Kidney (tissue), 14 donors: Measurements from ENCODE around the gene KIRREL3. TPM values are rescaled to one million over a fixed set of nuclear protein-coding genes. Genes with fewer than 3 reads are reported as not detected.
A peak's percentile ranks its signal among the peaks of the same experiment; 100 is the strongest.

Source experiments
- DNase-seq, 5 donors: peaks; one replicate each; pipeline ENCODE4 v3.0.0-alpha.2; 2013 to 2020
- FAIRE-seq: peaks from 2 replicates; lab custom pipeline; 2012; peaks lifted over from hg19 to GRCh38; lab: Jason Lieb, UNC
- H3K27ac ChIP-seq, 2 donors: one replicate each; pipeline ENCODE4 v1.7.0; 2013; ENCODE audit warnings: low read depth in 2 of 2, low read length in 2 of 2, inconsistent platforms in 1 of 2
- H3K27me3 ChIP-seq: one replicate; pipeline ENCODE4 v1.7.1; 2013; ENCODE audit warnings: low read length, inconsistent platforms; ENCODE audit not compliant: control insufficient read depth, insufficient read depth
- H3K36me3 ChIP-seq, 3 donors: one replicate each; pipeline versions ENCODE4 v1.7.0 to v1.7.1; 2013; ENCODE audit warnings: low read length in 3 of 3, control low read depth in 1 of 3, inconsistent platforms in 1 of 3; ENCODE audit not compliant: insufficient read depth in 3 of 3, control insufficient read depth in 2 of 3
- H3K4me1 ChIP-seq, 3 donors: one replicate each; pipeline versions ENCODE4 v1.7.0 to v1.7.1; 2013; ENCODE audit warnings: low read length in 3 of 3, inconsistent platforms in 1 of 3, low read depth in 1 of 3; ENCODE audit not compliant: control insufficient read depth in 2 of 3, insufficient read depth in 2 of 3
- H3K4me3 ChIP-seq, 3 donors: one replicate each; pipeline versions ENCODE4 v1.7.0 to v1.8.1; 2013; ENCODE audit warnings: low read length in 3 of 3, control low read depth in 1 of 3, inconsistent platforms in 1 of 3
- H3K9ac ChIP-seq, 3 donors: one replicate each; pipeline versions ENCODE4 v1.7.0 to v1.7.1; 2013; ENCODE audit warnings: low read length in 3 of 3, control low read depth in 1 of 3, inconsistent platforms in 1 of 3
- H3K9me3 ChIP-seq, 3 donors: one replicate each; pipeline versions ENCODE4 v1.7.0 to v1.7.1; 2013; ENCODE audit warnings: low read length in 3 of 3, control low read depth in 1 of 3, inconsistent platforms in 1 of 3; ENCODE audit not compliant: control insufficient read depth in 2 of 3, insufficient read depth in 1 of 3
- intact Hi-C: fragments of 100-400 bp; cut with DNase I; formaldehyde crosslinking; loops from one replicate; pipeline ENCODE4 v1.11.1; 2022
- polyA plus RNA-seq: library from polyadenylated mRNA; stranded (reverse); fragments of 350-450 nt; fragmentation: Illumina TruSeq; extraction: RNeasy Lipid Tissue Mini Kit (QIAGEN cat#74804); gene quantifications from one replicate; pipeline ENCODE4 v1.2.3, GENCODE V29; 2014; ENCODE audit warnings: low read depth, low replicate concordance; ENCODE audit not compliant: insufficient read depth
- total RNA-seq: library from RNA; stranded (reverse); fragmentation: NEBNext Ultra II Directional; extraction: Animal tissue kit (Norgen Biotek cat#: 25700); gene quantifications from one replicate; pipeline ENCODE4 v1.2.1, GENCODE V29; 2021
- TF ChIP-seq, protein P1 (sequence below): IDR thresholded peaks from 3 replicates; pipeline ENCODE4 v1.5.1; 2012; ENCODE audit warnings: mild to moderate bottlenecking, moderate library complexity, borderline replicate concordance; ENCODE audit not compliant: insufficient read depth; ENCODE audit errors: extremely low read depth
- donor health status: control.
- donor health status: control.
- donor health status: control.
- donor health status: control.
- donor health status: control.
- donor health status: DM: yes; HTN: yes; CAD: no.
- donor health status: Normal renal cell carcinoma (clear cell type).

Gene KIRREL3
- total and polyA plus RNA-seq, 2 donors from 2014 or later = 0.19 to 0.22 TPM

GRCh38 chr11:126707498-126707897 lies 293.1 kb downstream of the KIRREL3 start:
- TF ChIP-seq, protein P1, sequence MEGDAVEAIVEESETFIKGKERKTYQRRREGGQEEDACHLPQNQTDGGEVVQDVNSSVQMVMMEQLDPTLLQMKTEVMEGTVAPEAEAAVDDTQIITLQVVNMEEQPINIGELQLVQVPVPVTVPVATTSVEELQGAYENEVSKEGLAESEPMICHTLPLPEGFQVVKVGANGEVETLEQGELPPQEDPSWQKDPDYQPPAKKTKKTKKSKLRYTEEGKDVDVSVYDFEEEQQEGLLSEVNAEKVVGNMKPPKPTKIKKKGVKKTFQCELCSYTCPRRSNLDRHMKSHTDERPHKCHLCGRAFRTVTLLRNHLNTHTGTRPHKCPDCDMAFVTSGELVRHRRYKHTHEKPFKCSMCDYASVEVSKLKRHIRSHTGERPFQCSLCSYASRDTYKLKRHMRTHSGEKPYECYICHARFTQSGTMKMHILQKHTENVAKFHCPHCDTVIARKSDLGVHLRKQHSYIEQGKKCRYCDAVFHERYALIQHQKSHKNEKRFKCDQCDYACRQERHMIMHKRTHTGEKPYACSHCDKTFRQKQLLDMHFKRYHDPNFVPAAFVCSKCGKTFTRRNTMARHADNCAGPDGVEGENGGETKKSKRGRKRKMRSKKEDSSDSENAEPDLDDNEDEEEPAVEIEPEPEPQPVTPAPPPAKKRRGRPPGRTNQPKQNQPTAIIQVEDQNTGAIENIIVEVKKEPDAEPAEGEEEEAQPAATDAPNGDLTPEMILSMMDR = no peak
- intact Hi-C loops = no loop called here
- no peaks in the 10 kb centered on the region for H3K9me3 ChIP-seq
- H3K27ac ChIP-seq = no peak overlapping the region
- H3K4me1 ChIP-seq = no peaks in the 10 kb centered on the region
- no peak overlapping the region for H3K4me3 ChIP-seq
- no peak overlapping the region for H3K9ac ChIP-seq
- H3K27me3 ChIP-seq = no peaks in the 10 kb centered on the region
- DNase-seq = no peak
- no peak for FAIRE-seq
- no peaks in the 10 kb centered on the region for H3K36me3 ChIP-seq

DNA sequence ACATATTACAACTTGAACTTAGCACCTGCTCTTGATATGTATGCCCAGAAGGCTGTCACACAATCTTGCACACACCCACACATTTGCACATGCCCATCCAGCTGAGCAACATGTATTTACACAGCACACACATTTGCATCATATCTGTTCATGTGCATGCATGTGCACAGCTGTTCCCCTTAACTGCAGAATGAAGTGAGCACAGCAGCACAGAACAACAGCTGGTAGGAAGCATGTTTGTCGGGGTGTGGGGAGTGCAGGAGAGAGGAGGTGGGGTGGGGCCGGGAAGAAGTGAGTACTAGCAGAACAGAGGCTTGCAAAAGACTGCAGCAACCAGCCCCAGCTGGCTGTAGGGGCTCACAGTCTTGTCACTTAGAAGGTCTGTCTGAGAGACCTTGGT lies 296.5 kb downstream of the KIRREL3 start:
- Histone ChIP-seq H3K4me1 (no peaks in the 10 kb centered on the region), H3K9me3 (no peaks in the 10 kb centered on the region), H3K4me3 (no peak overlapping the region), H3K27me3 (no peaks in the 10 kb centered on the region), H3K9ac (no peak overlapping the region), H3K27ac (no peak overlapping the region), H3K36me3 (no peaks in the 10 kb centered on the region)
- no peak for FAIRE-seq
- intact Hi-C loops = no loop called here
- TF ChIP-seq, protein P1 = no peak
- peak in 1 of 5 donors; percentile 55 for DNase-seq

DNA sequence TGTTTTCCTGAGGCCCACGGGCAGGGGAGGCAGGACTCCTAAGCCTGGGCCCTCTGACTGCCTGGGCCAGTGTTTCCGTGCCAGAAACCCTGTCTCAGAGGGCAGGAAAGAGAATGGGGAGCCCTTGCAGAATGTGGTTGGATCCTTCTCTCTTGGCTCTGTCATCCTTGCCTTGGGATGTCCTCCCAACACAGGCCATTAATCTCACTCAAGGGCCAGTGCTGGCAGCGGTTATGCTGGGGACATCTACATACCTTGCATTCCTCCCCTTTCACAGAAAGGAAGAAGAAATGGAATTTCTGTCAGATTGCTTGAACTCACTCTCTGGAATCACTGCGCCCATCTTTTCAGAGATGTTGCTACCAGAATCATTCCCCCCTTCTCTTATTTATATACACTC lies 296.9 kb downstream of the KIRREL3 start:
- Histone ChIP-seq H3K27ac (no peak overlapping the region), H3K9me3 (no peaks in the 10 kb centered on the region)
- no peak for FAIRE-seq

More for the DNA sequence above, 296.9 kb downstream of the KIRREL3 start:
- Histone ChIP-seq H3K27me3 (no peaks in the 10 kb centered on the region), H3K4me1 (no peaks in the 10 kb centered on the region), H3K4me3 (no peak overlapping the region), H3K9ac (no peak overlapping the region), H3K36me3 (no peaks in the 10 kb centered on the region)
- DNase-seq = peak in 2 of 5 donors; percentile 26 to 44
- intact Hi-C loops = no loop called here
- TF ChIP-seq, protein P1 = no peak
